Measurements from ENCODE around the gene CPE.

Gene CPE

GRCh38 chr4:165404080-165404479 lies 25.3 kb downstream of the CPE start:
- Histone ChIP-seq H2BK120ac (ENCODE audit: low read depth, low read length) (no peak overlapping the region), H3K18ac (ENCODE audit: low read length) (no peak overlapping the region), H2AK5ac (ENCODE audit: low read depth, low read length) (no peak overlapping the region), H3K23ac (ENCODE audit: low read depth, low read length, poor library complexity) (no peak overlapping the region), H2BK5ac (ENCODE audit: low read length) (no peak overlapping the region), H3K36me3 (replicated peaks in 1 of 2; ENCODE audit: control insufficient read depth in 2 of 2, insufficient read depth in 2 of 2, low read length in 2 of 2) (no peaks in the 10 kb centered on the region), H3K27ac (replicated peaks; ENCODE audit: low read length) (no peak overlapping the region), H3K4me2 (ENCODE audit: insufficient read depth, low read length, poor library complexity, severe bottlenecking) (no peak overlapping the region), H2AFZ (ENCODE audit: low read length) (no peak overlapping the region), H3K9me3 (replicated peaks in 1 of 2; ENCODE audit: control insufficient read depth in 2 of 2, insufficient read depth in 1 of 2, low read depth in 1 of 2, low read length in 2 of 2) (no peaks in the 10 kb centered on the region), H3K4ac (ENCODE audit: low read length) (no peak overlapping the region), H3K27me3 (ENCODE audit: control insufficient read depth in 3 of 3, insufficient read depth in 3 of 3, low read depth in 1 of 3, low read length in 3 of 3) (no peaks in the 10 kb centered on the region), H3K79me1 (ENCODE audit: low read depth, low read length) (no peaks in the 10 kb centered on the region), H2BK15ac (ENCODE audit: low read length) (no peak overlapping the region), H3K9ac (ENCODE audit: low read depth, low read length, poor library complexity) (no peak overlapping the region), H3K14ac (ENCODE audit: low read length) (no peak overlapping the region), H4K91ac (ENCODE audit: low read depth, low read length, poor library complexity) (no peak overlapping the region), H4K8ac (ENCODE audit: low read depth, low read length) (no peak overlapping the region), H2BK12ac (ENCODE audit: low read length) (no peak overlapping the region), H3K4me3 (ENCODE audit: low read length in 2 of 2) (no peak overlapping the region), H3K4me1 (ENCODE audit: control insufficient read depth in 2 of 2, insufficient read depth in 1 of 2, low read depth in 1 of 2, low read length in 2 of 2) (peaks cover 0 to 4% of the 10 kb centered on the region in 2 donors)
- WGBS, 2 donors (ENCODE audit: extremely low coverage in 2 of 2, insufficient read length in 2 of 2, insufficient replicate concordance in 1 of 2), result no CpG with 5 or more reads among the region's 8 CpGs
- no peak for DNase-seq (ENCODE audit: low spot score)

- H2AK5ac ChIP-seq (ENCODE audit: low read depth, low read length), result no peak overlapping the region
- H2AFZ ChIP-seq (ENCODE audit: low read length), result no peak overlapping the region
- no peak overlapping the region for H4K91ac ChIP-seq (ENCODE audit: low read depth, low read length, poor library complexity)
- DNase-seq (ENCODE audit: low spot score), result no peak
- no peaks in the 10 kb centered on the region for H3K9me3 ChIP-seq (replicated peaks in 1 of 2; ENCODE audit: control insufficient read depth in 2 of 2, insufficient read depth in 1 of 2, low read depth in 1 of 2, low read length in 2 of 2)
- H3K14ac ChIP-seq (ENCODE audit: low read length), result no peak overlapping the region
- H3K4me2 ChIP-seq (ENCODE audit: insufficient read depth, low read length, poor library complexity, severe bottlenecking), result no peak overlapping the region
- H2BK120ac ChIP-seq (ENCODE audit: low read depth, low read length), result no peak overlapping the region
- H4K8ac ChIP-seq (ENCODE audit: low read depth, low read length), result no peak overlapping the region
- H3K18ac ChIP-seq (ENCODE audit: low read length), result no peak overlapping the region
- no peak overlapping the region for H2BK12ac ChIP-seq (ENCODE audit: low read length)
- H2BK5ac ChIP-seq (ENCODE audit: low read length), result no peak overlapping the region
- H2BK15ac ChIP-seq (ENCODE audit: low read length), result no peak overlapping the region
- H3K4me1 ChIP-seq (ENCODE audit: control insufficient read depth in 2 of 2, insufficient read depth in 1 of 2, low read depth in 1 of 2, low read length in 2 of 2), result peaks cover 0 to 2% of the 10 kb centered on the region in 2 donors
- H3K79me1 ChIP-seq (ENCODE audit: low read depth, low read length), result no peaks in the 10 kb centered on the region
- no CpG with 5 or more reads among the region's 4 CpGs for WGBS, 2 donors (ENCODE audit: extremely low coverage in 2 of 2, insufficient read length in 2 of 2, insufficient replicate concordance in 1 of 2)
- no peaks in the 10 kb centered on the region for H3K27me3 ChIP-seq (ENCODE audit: control insufficient read depth in 3 of 3, insufficient read depth in 3 of 3, low read depth in 1 of 3, low read length in 3 of 3)
- no peak overlapping the region for H3K9ac ChIP-seq (ENCODE audit: low read depth, low read length, poor library complexity)
- H3K4ac ChIP-seq (ENCODE audit: low read length), result no peak overlapping the region
- H3K4me3 ChIP-seq (ENCODE audit: low read length in 2 of 2), result no peak overlapping the region
- H3K23ac ChIP-seq (ENCODE audit: low read depth, low read length, poor library complexity), result no peak overlapping the region
- no peak overlapping the region for H3K27ac ChIP-seq (replicated peaks; ENCODE audit: low read length)
- no peaks in the 10 kb centered on the region for H3K36me3 ChIP-seq (replicated peaks in 1 of 2; ENCODE audit: control insufficient read depth in 2 of 2, insufficient read depth in 2 of 2, low read length in 2 of 2)
These were observed 25.9 kb downstream of the CPE start for GRCh38 chr4:165404696-165405095.

GRCh38 chr4:165410214-165410613 lies 31.4 kb downstream of the CPE start:
- Histone ChIP-seq H3K9me3 (replicated peaks in 1 of 2; ENCODE audit: control insufficient read depth in 2 of 2, insufficient read depth in 1 of 2, low read depth in 1 of 2, low read length in 2 of 2) (no peaks in the 10 kb centered on the region), H3K4ac (ENCODE audit: low read length) (no peak overlapping the region), H3K4me2 (ENCODE audit: insufficient read depth, low read length, poor library complexity, severe bottlenecking) (no peak overlapping the region), H3K23ac (ENCODE audit: low read depth, low read length, poor library complexity) (no peak overlapping the region), H2BK120ac (ENCODE audit: low read depth, low read length) (no peak overlapping the region), H3K27ac (replicated peaks; ENCODE audit: low read length) (no peak overlapping the region), H3K9ac (ENCODE audit: low read depth, low read length, poor library complexity) (no peak overlapping the region), H4K8ac (ENCODE audit: low read depth, low read length) (no peak overlapping the region), H2BK15ac (ENCODE audit: low read length) (no peak overlapping the region), H3K4me1 (ENCODE audit: control insufficient read depth in 2 of 2, insufficient read depth in 1 of 2, low read depth in 1 of 2, low read length in 2 of 2) (no peaks in the 10 kb centered on the region), H2AFZ (ENCODE audit: low read length) (no peak overlapping the region), H2BK5ac (ENCODE audit: low read length) (no peak overlapping the region), H3K36me3 (replicated peaks in 1 of 2; ENCODE audit: control insufficient read depth in 2 of 2, insufficient read depth in 2 of 2, low read length in 2 of 2) (no peaks in the 10 kb centered on the region), H2AK5ac (ENCODE audit: low read depth, low read length) (no peak overlapping the region), H2BK12ac (ENCODE audit: low read length) (no peak overlapping the region), H4K91ac (ENCODE audit: low read depth, low read length, poor library complexity) (no peak overlapping the region), H3K4me3 (ENCODE audit: low read length in 2 of 2) (no peak overlapping the region), H3K14ac (ENCODE audit: low read length) (no peak overlapping the region), H3K27me3 (ENCODE audit: control insufficient read depth in 3 of 3, insufficient read depth in 3 of 3, low read depth in 1 of 3, low read length in 3 of 3) (no peaks in the 10 kb centered on the region), H3K79me1 (ENCODE audit: low read depth, low read length) (no peaks in the 10 kb centered on the region), H3K18ac (ENCODE audit: low read length) (no peak overlapping the region)
- no CpG with 5 or more reads among the region's 2 CpGs for WGBS, 2 donors (ENCODE audit: extremely low coverage in 2 of 2, insufficient read length in 2 of 2, insufficient replicate concordance in 1 of 2)
- no peak for DNase-seq (ENCODE audit: low spot score)

- no peak overlapping the region for H3K4ac ChIP-seq (ENCODE audit: low read length)
- H3K79me1 ChIP-seq (ENCODE audit: low read depth, low read length), result no peaks in the 10 kb centered on the region
- no peak overlapping the region for H3K4me2 ChIP-seq (ENCODE audit: insufficient read depth, low read length, poor library complexity, severe bottlenecking)
- H2BK12ac ChIP-seq (ENCODE audit: low read length), result no peak overlapping the region
- H2BK15ac ChIP-seq (ENCODE audit: low read length), result no peak overlapping the region
- no peak overlapping the region for H3K18ac ChIP-seq (ENCODE audit: low read length)
- no peaks in the 10 kb centered on the region for H3K36me3 ChIP-seq (replicated peaks in 1 of 2; ENCODE audit: control insufficient read depth in 2 of 2, insufficient read depth in 2 of 2, low read length in 2 of 2)
- no peak overlapping the region for H3K23ac ChIP-seq (ENCODE audit: low read depth, low read length, poor library complexity)
- H3K14ac ChIP-seq (ENCODE audit: low read length), result peak overlapping the region; percentile 90
- no peak overlapping the region for H2AFZ ChIP-seq (ENCODE audit: low read length)
- H3K9ac ChIP-seq (ENCODE audit: low read depth, low read length, poor library complexity), result no peak overlapping the region
- H2AK5ac ChIP-seq (ENCODE audit: low read depth, low read length), result no peak overlapping the region
- H2BK120ac ChIP-seq (ENCODE audit: low read depth, low read length), result no peak overlapping the region
- no peak overlapping the region for H4K8ac ChIP-seq (ENCODE audit: low read depth, low read length)
- WGBS, 2 donors (ENCODE audit: extremely low coverage in 2 of 2, insufficient read length in 2 of 2, insufficient replicate concordance in 1 of 2), result no CpG with 5 or more reads among the region's 10 CpGs
- H3K27me3 ChIP-seq (ENCODE audit: control insufficient read depth in 3 of 3, insufficient read depth in 3 of 3, low read depth in 1 of 3, low read length in 3 of 3), result no peaks in the 10 kb centered on the region
- no peak for DNase-seq (ENCODE audit: low spot score)
- no peak overlapping the region for H3K4me3 ChIP-seq (ENCODE audit: low read length in 2 of 2)
- H3K4me1 ChIP-seq (ENCODE audit: control insufficient read depth in 2 of 2, insufficient read depth in 1 of 2, low read depth in 1 of 2, low read length in 2 of 2), result peaks cover 0 to 2% of the 10 kb centered on the region in 2 donors
- H2BK5ac ChIP-seq (ENCODE audit: low read length), result no peak overlapping the region
- H3K9me3 ChIP-seq (replicated peaks in 1 of 2; ENCODE audit: control insufficient read depth in 2 of 2, insufficient read depth in 1 of 2, low read depth in 1 of 2, low read length in 2 of 2), result no peaks in the 10 kb centered on the region
- H3K27ac ChIP-seq (replicated peaks; ENCODE audit: low read length), result peak overlapping the region; percentile 1
- H4K91ac ChIP-seq (ENCODE audit: low read depth, low read length, poor library complexity), result no peak overlapping the region
These were observed 37.1 kb downstream of the CPE start for GRCh38 chr4:165415910-165416309.
